Measurements from ENCODE around the gene SLC25A44.

- TF ChIP-seq CTCF (conservative IDR thresholded peaks at IDR 0.05; ENCODE audit: low read depth, low read length): no peak
- TF ChIP-seq EZH2phosphoT487 (IDR thresholded peaks at IDR 0.05; ENCODE audit: borderline replicate concordance, low read length): no peak
- TF ChIP-seq EZH2 (IDR thresholded peaks at IDR 0.05; ENCODE audit: low read length, unreplicated experiment): no peak
Measured at GRCh38 chr1:156236164-156236563, 42.3 kb downstream of the SLC25A44 start.

Data from PC-3 (cell line).